ENCODE data around the gene LAMA5.

LAMA5 gene

DNA sequence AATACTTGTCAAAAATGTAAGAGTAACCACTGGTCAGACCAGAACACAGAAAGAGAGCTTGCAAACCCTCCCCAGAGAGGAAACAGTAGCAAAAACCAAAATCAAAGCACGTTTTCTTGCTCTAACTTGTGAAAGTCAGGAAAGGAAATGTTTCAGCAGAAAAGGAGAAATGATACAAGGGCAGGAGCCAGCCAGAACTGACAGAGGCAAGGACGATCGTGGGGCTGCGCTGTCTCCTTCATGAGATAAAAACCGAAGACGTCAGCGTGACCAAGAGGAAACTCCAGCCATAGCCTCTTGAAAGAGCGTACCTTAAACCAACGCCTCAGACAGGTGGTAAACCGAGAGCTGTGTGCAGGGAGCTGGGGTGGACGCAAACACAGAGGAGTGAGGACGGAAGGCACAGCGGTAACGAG lies 27.5 kb downstream of the LAMA5 start:
- DNase-seq, result no peak

DNA sequence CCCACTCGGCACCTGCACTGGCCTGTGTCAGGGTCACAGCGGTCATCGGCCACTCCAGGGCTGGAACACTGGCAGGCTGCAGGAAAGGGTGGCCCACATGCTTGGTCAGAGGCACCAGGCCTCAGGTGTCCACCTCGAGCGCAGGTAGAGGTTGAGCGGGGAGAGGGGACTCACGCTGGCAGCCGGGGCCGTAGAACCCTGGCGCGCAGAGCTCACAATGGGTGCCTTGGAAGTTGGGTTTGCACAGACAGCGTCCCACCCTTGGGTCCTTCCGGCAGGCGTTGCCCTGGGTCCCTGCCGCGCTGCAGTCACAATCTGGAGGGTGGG lies 28.9 kb downstream of the LAMA5 start:
- DNase-seq, result no peak

DNA sequence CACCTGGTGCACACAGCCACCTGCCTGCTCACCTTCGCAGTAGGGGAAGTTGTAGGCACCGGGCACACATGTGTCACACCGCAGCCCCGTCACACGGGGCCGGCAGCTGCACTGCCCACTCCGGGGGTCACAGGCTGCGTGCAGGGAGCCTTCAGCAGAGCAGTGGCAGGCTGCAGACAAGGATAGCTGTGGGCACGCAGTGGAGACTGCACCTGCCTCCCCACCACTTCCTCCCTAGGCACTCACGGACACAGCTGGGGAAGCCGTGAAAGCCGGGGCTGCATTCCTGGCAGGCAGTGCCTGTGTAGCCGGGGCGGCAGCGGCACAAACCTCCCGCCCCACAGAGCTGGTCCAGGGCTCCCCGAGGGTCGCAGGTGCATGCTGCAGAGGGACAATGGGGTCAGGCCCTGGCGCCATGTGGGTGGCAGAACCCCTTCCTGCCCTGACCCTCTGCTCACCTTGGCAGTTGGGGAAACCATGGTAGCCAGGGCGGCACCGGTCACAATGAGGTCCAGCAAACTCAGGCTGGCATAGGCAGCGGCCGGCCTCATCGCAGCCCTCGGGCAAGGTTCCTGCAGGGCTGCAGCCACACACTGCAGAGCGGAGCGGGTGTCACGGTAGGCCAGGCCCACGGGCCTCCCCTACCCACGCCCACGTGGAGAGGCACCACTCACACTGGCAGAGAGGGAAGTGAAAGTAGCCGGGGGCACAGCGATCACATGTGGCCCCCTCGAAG lies 29.4 kb downstream of the LAMA5 start:
- DNase-seq, result no peak

DNA sequence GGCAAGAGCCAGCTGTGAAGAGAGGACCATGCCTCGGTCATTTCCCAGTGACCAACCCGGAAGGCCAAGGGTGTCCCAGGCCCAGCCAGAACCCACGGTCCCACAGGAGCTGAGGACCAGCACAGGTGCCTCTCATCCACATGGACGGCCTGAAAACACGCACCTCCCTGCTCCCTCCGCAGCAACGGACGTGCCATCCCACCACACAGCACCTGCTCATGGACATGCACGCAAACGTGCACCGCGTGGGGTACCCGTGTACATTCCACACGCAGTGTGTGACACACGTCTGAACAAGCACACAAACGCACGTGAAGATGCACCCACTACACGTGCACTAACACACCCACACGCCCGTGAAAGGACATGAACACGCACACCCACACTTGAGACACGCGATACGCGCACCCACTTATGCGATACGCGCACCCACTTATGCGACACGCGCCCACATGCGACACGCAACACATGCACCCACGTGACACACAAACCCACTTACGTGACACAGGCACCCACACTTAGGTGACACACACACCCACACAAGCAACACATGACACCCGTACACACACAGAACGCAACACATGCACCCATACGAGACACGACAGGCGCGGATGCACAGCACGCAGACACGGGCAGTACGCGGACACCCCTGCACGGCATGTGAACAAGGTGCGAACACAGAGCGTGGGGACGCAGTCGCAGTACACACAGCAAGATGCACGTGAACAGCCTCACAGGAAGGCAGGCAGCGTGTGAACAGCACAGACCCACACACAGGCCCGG lies 30.1 kb downstream of the LAMA5 start:
- no peak for DNase-seq

DNA sequence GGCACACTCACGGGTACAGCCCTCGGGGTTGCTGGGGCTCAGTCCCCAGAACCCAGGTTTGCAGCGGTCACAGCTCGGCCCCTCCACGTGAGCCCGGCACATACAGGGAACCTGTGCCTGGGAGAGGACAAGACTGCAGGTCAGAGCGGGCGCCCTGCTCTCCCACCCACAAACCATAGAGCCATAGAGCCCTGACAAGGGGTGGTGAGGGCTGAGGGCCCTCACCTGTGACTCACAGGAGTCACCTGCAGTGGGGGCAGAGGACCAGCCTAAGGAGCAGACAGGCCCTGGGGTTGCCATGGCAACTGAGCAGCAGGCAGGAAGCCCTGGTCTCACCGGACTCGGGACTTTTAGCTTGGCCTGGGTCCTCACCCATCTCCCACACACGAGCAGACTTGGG lies 30.8 kb downstream of the LAMA5 start:
- no peak for DNase-seq

DNA sequence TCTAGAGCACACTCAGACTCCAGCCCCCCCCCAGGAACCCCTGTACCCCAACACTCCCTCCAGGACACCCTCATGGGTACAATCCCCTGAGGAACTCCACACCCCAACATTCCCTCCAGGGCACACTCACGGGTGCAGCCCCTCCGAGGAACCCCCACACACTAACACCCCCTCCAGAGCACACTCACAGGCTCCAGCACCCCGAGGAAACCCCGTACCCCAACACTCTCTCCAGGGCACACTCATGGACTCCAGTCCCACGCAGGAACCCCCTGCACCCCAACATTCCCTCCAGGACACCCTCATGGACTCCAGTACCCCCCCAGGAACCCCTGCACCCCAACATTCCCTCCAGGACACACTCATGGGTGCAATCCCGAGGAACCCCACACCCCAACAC lies 31.6 kb downstream of the LAMA5 start:
- DNase-seq, result no peak

DNA sequence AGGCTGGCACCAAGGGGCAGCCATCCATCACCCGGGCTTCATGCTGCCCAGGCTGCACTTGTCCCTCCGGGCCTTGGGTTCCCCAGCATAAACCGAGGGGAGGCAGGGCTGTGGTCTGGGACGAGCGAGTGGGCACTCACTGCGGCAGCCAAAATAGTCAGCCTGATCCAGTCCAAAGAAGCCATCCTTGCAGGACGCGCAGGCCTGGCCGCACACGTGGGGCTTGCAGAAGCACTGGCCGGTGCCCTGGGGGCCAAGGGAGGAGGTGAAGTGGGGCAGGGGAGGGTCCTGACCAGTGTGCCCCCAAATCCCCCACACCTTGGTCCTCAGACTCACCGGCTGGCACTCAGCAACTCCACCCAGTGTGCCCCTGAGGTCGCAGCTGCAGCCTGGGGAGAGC lies 32.2 kb downstream of the LAMA5 start:
- DNase-seq, result no peak

DNA sequence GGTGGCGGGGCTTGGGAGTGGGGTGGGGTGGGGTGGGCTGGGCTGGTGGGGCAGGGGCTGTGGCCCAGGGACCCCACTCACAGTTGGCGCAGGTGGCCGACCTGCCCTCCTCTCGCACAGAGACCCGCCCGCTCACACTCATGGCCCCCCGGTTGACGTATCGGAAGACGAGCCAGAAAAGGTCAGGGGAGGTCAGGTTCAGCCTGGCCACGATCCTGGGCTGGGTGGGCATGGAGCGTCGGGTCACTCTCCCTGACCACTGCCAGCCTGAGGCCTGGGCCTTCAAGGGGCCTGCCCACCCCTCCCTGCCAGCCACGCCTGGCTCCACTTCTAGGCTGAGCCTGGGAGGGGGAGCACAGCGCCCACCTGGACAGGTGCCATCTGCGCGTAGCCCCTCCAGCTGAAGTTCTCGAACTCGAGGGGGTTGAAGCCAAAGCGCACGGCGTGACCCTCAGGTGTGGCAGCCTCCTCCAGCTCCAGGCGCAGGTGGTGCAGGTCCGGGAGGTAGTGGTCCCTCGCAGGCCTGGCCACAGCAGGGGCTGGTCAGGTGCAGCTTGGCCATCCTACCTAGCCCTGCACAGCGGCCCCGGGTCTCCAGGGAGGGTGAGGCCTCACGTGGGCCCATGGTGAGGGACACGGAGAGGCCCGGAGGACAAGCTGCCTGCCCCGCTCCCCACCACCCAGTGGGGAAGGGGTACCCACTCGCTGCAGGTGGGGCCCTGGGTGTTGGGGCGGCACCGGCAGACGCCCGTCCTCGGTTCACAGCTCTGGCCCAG lies 33.1 kb downstream of the LAMA5 start:
- no peak for DNase-seq

DNA sequence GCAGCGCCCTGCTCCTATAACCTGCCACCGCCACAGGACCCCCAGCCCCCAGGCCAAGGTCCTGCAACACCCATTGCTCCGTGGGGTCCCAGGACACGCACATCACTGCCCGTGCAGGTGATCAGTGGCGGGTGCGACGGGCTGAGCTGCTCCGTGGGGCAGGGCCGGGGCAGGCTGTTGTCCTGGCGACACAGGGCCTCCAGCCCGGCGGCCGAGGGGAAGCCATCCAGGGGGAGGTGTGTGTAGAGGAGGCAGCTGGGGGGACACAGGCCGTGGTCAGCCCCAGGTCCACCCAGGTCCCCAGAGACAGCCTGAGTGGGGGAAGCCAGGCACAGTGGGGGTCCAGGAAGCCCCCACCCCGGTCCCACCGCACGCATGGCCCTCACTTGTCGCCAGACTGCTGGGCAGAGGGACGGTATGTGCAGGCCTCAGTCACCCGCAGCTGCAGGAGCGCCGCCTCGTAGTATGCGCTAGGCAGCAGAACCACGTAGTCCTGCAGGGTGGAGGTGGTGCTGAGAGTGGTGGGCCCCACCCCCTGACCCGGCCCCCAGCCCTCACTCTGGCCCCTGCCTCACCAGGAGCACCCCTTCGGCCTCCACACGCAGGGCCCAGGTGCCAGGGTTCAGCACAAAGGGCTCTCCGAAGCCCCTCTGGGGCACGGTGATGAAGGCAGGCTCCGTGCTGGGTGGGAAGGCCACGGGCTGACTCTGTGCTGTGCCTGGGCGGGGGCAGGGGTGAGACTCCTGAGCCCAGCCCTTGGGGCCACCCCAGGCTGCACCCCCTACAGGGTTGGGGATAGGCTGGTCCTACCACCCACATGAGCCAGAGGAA lies 33.9 kb downstream of the LAMA5 start:
- DNase-seq, result no peak

DNA sequence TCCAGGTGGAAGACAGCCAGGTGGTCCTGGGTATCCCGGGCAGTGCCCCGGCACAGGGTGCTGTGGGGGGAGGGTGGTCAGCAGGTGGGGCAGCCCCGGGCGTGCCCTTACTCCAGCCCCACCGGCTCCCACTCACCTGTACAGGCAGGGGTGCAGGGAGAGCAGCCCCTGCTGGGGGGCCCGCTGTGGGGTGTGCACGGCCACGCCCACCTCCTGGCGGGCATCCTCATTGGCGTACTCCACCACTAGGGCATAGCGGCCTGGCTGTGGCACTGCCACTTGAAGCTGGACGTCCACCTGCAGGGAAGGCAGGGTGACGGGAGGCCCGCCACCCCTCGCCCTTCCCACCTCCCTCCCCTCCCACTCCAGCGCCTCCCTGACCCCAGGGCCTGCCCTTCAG lies 34.7 kb downstream of the LAMA5 start:
- DNase-seq, result no peak

DNA sequence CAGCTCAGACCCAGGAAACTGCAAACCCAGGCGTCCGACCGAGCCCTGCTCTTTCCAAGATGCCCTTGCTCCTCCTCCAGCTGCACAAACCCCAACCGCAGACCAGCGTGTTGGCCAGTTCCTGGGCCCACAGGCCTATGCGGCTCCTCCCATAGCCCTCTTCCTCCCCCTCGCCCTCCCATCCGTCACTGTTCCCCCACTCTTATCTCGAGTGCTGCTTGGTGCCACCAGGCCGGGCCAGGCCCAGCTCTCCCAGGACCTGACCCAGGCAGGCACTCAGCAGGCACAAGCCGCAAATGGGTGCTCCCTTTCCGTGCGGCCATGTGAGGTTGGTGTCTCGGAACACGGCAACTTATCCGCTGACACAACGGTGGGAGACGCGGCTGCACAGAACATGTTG lies 35.8 kb downstream of the LAMA5 start:
- no peak for DNase-seq

DNA sequence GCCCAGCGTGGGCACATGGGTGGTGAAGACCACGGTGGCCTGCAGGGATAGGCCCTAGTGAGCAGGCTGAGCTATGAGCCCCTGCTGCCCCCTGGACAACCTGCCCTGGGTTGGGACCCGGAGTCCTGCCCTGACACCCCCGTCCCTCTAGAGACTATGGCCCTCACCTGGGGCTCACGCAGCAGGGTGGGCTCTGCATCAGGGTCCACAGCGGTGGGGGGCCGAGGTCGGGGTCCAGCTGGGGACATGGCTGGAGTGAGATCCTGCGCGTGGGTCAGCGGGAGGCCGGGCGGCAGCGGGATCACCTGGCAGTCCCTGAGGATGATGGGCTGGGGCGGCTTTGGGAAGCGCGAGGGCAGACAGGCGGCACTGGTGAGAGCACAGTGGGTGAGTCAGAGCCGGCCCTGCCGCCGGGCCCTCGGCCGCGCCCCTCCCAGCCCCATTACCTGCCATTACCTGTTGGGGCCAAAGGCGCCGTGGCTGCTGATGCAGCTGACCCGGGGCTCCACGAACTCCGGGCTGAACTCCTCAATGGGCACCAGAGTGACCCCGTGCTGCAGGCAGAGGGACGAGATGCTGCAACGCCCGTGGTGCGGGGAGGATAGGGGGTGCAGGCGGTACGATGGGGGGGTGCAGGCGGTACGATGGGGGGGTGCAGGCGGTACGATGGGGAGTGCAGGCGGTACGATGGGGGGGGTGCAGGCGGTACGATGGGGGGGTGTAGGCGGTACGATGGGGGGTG lies 36.4 kb downstream of the LAMA5 start:
- DNase-seq, result no peak

DNA sequence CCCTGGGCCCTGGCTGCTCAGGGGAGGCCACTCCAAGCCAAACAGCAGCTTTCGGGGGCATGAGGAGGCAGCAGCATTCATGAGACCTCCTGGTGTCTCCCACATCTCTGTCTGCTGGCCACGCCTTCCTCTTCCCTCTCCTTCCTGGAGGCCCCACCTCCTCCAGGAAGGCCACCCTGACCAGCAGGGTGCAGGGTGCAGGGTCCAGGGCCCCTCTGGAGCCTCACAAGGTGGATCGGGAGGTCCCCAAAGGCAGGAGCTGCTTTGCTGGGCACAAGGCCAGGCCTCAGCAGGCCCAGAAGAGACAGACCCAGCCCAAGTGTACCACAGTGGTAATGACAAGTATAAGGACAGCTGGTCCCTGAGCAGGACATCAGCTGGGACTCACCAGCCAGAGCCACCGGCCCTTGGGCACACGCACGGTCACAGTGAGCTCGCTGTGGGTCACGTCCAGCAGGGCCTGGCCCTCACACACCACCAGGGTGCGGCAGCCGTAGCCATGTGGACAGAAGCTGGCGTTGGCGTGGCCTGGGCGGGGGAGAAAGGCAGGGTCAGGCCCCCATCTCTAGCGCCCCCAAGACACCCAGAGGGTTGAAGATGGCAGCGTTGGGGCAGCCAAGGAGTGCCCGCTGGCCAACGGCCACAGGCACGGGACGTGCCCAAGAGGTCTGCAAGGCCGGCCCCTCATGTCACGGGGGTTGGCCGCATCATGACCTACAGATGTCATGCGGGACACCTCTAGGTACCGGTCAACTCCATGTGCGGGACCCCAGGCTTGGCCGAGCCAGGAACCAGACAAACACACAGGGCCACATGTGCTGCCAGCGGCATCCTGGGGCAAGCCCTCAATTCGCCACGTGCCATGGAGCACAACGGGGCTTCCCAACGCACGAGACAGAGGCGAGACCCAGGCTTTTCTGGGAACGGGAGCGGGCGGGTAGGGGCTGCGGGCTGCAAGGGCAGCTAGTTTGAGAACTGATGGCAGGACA lies 37.4 kb downstream of the LAMA5 start:
- DNase-seq, result no peak

DNA sequence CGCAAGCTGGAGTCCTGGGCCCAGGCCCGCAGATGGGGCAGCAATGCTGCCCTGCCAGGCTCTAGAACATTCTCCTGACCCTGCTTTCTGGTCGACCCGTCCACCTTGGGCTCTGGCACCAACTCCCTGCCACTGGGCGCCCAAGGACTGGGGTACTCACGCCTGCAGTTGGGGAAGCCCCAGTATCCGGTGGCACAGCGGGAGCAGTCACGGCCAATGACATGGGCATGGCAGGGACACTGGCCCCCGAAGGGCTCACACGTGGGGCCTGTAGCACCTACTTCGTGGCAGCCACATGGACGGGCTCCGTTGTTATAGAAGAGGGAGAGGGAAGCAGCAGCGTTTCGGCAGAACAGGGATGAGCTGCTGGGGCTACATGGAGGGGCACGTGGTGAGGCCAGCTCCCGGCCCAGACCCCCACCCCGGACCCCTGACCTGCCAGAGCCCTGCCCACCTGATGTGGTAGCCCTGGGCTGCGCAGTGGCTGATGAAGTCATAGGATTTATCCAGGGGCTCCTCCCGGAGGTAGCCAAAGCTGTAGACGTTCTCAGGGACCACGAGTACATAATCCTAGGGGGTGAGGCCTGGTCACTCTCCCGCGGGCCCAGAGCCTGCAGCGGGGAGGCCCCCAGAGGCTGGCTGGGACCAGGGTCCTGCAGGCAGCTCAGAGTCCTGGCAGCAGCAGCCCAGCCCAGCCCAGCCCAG lies 38.3 kb downstream of the LAMA5 start:
- no peak for DNase-seq

DNA sequence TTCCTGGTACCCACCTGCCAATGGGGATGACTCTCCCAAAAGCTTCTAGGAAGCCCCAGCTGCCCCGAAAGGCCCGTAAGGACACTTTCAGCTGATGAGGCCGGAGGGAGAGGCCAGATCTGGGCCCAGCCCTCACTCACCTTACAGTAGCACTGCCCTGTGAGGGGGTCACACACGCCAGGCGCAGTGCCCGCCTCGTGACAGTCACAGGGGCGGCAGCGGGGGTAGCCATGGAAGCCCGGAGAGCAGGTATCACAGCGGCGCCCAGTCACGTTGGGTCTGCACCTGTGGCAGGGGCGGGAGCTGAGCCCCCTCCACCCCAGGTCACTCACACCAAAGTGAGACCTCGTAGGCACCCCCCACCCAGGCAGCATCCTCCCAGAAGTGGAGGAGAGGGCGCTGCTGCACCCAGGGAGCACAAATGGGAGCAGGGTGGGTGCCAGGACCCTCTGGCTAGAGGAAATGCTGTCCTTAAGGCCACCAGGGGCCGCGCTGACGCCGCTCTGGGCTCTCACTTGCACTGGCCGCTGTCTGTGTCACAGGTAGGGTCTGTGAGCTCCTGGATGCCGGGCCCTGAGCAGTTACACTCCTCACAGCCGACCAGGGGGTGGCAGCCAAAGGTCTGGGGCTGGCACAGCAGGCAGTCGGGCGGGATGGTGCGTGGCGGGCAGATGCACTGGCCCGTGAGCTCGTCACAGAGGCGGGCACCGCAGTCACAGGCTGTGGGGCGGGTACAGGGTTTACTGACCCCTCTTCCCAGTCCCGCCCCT lies 39.2 kb downstream of the LAMA5 start:
- DNase-seq, result no peak

DNA sequence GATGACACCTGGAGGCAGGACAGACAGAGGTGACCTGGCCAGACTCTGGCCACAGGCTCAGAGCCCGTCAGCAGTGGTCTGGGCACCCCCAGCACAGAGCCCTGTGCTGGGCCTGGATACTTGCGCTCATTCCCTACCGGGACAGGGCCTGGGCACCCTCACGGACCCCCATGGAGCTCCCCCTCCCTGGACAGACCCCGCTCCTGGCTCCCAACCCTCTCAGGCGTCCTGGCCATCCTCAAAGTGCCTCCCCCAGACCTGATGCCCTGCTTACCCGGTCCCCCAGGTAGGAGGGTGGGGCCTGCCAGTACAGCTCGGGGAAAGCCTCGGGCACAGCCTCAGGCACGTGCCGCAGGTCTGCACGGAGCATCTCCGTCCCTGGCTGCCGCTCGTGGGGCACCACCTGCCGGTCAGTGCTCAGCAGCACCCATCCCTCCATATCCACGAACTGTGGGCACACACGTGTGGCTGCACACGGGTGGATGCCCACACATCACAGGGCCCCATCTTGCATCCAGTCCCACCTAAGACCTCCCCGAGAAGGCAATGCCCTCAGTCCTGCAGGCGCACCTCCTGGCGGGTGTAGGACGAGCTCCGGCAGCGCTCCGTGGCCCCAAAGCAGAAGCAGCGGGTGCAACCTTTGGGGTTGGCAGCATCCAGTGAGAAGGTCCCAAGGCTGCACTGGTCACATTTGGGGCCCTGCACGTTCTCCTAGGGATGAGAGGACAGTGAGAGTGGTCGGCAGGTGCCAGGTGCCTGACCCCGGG lies 40.0 kb downstream of the LAMA5 start:
- DNase-seq, result no peak

DNA sequence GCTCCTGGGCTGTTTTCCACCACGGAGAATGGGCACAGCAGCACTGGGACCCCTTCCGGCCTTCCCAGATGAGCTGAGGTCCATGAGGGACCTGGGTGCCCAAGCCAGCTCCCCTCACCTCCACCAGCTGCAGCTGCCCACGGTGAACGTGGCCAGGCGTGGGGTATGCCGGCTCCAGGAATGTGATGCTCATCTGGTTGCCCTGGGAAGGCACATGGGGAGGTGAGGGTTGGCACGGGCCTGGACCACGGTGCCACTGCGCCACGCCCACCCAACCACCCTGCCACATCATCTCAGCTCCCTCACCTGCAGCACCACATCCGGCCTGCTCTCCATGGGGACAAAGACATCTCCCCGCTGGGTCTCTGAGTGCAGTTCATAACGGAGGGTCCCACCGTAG lies 40.6 kb downstream of the LAMA5 start:
- no peak for DNase-seq

DNA sequence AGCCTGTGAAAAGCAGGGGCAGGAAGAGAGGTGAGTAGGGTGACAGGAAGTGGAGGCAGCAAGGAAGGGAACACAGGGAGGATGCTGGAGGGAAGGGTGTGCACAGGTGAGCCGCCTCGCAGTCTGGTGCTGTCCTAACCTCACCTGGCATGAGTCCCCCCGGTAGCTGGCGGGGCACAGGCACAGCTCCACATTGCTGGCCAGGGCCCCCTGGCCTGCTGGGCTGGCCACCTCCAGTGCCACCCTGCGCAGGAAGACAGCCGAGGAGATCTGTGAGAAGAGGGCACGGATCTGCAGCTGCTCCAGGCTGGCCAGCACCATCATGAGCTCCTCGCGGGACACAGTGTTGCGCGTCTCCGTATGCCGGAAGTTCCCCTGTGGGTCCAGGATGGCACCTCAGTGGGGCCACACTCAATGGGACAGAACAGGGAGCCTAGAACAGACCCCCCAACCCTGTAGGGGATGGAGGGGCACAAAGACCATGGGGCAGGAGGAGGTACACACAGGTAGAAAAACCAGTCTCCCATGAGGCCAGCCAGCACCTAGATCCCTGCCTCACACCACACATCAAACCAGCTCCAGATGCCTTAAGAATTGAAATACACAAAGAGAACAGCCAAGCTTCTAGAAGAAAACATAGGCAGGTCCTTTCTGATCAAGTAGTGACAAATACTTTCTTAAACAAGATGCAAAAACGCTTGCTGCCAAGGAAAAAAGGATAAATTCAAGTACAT lies 41.8 kb downstream of the LAMA5 start:
- DNase-seq, result no peak
